Endothelial cell of umbilical vein (primary cell): Measurements from ENCODE around the gene JSRP1.

Experiments
- CTCF ChIP-seq, 2 donors: IDR thresholded peaks; 1 replicate in 1 of 2; 2 replicates in 1 of 2; pipeline ENCODE4 v1.5.1; 2011; ENCODE audit warnings: low read length in 2 of 2, mild to moderate bottlenecking in 2 of 2, moderate library complexity in 2 of 2, control low read depth in 1 of 2, inconsistent platforms in 1 of 2, low read depth in 1 of 2; ENCODE audit not compliant: insufficient read depth in 1 of 2; ENCODE audit errors: extremely low read depth in 1 of 2
- EZH2 ChIP-seq: IDR thresholded peaks from 2 replicates; pipeline ENCODE4 v1.6.1; 2012; ENCODE audit warnings: borderline replicate concordance, low read depth, mild to moderate bottlenecking, moderate library complexity, low read length, inconsistent platforms; ENCODE audit not compliant: severe bottlenecking
- JUN ChIP-seq: IDR thresholded peaks from 2 replicates; pipeline ENCODE4 v1.6.1; 2011; ENCODE audit warnings: borderline replicate concordance, low read depth; ENCODE audit not compliant: insufficient read length, insufficient read depth
- MAX ChIP-seq: IDR thresholded peaks from 2 replicates; pipeline ENCODE4 v1.6.1; 2011; ENCODE audit not compliant: insufficient read depth, insufficient read length
- MYC ChIP-seq: IDR thresholded peaks from one replicate; pipeline ENCODE4 v1.6.1; 2011; ENCODE audit warnings: mild to moderate bottlenecking, low read depth, low read length
- POLR2A ChIP-seq: IDR thresholded peaks from 2 replicates; pipeline ENCODE4 v1.6.1; 2012; ENCODE audit warnings: low read depth, mild to moderate bottlenecking, control low read depth, low read length

GRCh38 chr19:2289714-2290435 is 33.7 kb upstream of the JSRP1 start:
- TF ChIP-seq POLR2A (no peak), CTCF (IDR thresholded peaks at IDR 0.05; ENCODE audit: extremely low read depth in 1 of 2, insufficient read depth in 1 of 2, low read depth in 1 of 2, low read length in 2 of 2) (no peak), JUN (no peak), EZH2 (peak; percentile 33), MAX (no peak), MYC (no peak)
